ENCODE measurements around the gene RAPGEF4.

GRCh38 chr2:173064151-173064805 is 328.6 kb downstream of the RAPGEF4 start:
- TF ChIP-seq CTCF (conservative IDR thresholded peaks at IDR 0.05; ENCODE audit: low read length) = no peak
- no peak for TF ChIP-seq EZH2phosphoT487 (IDR thresholded peaks at IDR 0.05; ENCODE audit: borderline replicate concordance)
